PC-9 (cell line): Measurements from ENCODE around the gene CRYL1.

Experiments used
- EZH2 ChIP-seq: fragments of 200-600 bp; sonication (generic); IDR thresholded peaks from 2 replicates; pipeline ENCODE4 v1.8.0; 2017; ENCODE audit warnings: antibody characterized with exemption, low read depth
- TF ChIP-seq, protein P1 (sequence below): fragments of 200-600 bp; sonication (generic); conservative IDR thresholded peaks from 2 replicates; pipeline ENCODE4 v1.6.1; 2017; ENCODE audit warnings: mixed run types, antibody characterized with exemption, mild to moderate bottlenecking, moderate library complexity

DNA sequence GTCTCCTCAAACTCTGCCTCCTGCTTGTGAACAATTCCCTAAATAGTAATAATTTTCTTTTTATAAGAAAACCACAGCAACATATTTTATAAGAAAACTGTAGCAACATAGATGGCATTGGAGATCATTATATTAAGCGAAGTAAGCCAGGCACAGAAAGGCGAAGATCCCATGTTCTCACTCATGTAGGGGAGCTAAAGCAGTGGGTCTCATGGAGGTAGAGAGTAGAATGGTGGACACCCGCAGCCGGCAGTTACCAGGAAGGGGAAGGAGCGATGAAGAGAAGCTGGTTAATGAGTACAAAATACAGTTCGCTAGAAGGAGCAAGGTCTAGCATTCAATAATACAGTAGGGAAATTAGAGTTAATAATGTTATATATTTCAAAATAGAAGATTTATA lies 42.9 kb downstream of the CRYL1 start:
- TF ChIP-seq, protein P1, sequence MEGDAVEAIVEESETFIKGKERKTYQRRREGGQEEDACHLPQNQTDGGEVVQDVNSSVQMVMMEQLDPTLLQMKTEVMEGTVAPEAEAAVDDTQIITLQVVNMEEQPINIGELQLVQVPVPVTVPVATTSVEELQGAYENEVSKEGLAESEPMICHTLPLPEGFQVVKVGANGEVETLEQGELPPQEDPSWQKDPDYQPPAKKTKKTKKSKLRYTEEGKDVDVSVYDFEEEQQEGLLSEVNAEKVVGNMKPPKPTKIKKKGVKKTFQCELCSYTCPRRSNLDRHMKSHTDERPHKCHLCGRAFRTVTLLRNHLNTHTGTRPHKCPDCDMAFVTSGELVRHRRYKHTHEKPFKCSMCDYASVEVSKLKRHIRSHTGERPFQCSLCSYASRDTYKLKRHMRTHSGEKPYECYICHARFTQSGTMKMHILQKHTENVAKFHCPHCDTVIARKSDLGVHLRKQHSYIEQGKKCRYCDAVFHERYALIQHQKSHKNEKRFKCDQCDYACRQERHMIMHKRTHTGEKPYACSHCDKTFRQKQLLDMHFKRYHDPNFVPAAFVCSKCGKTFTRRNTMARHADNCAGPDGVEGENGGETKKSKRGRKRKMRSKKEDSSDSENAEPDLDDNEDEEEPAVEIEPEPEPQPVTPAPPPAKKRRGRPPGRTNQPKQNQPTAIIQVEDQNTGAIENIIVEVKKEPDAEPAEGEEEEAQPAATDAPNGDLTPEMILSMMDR, result no peak
- TF ChIP-seq EZH2, result no peak
